Right lobe of liver (tissue), 6 donors: ENCODE results near the gene MBOAT2. TPM values are rescaled to one million over a fixed set of nuclear protein-coding genes. Genes with fewer than 3 reads are reported as not detected.

ENCODE experiments used
- ATAC-seq, 4 donors: fragments of 200-7000 bp; cut with Tn5 transposase; one replicate each; pipeline ENCODE4 v1.9.1; 2020; ENCODE audit warnings: mild to moderate bottlenecking in 4 of 4, moderate library complexity in 4 of 4
- DNase-seq, 3 donors: peaks; one replicate each; pipeline ENCODE4 v3.0.0-alpha.2; 2020
- H3K27ac ChIP-seq, 3 donors: fragments of 200-600 bp; one replicate each; pipeline ENCODE4 v1.8.0; 2022
- H3K27me3 ChIP-seq, 2 donors: fragments of 200-600 bp; one replicate each; pipeline ENCODE4 v1.8.0; 2022
- H3K36me3 ChIP-seq, 4 donors: fragments of 200-600 bp; sonication (generic) in 1 of 4; one replicate each; pipeline versions ENCODE4 v1.5.1 to v1.8.0; 2017 to 2022; ENCODE audit warnings: control low read depth in 1 of 4
- H3K4me1 ChIP-seq, 4 donors: fragments of 200-600 bp; sonication (generic) in 1 of 4; one replicate each; pipeline versions ENCODE4 v1.5.1 to v1.8.0; 2017 to 2022; ENCODE audit warnings: control low read depth in 1 of 4
- H3K4me3 ChIP-seq, 3 donors: fragments of 200-600 bp; one replicate each; pipeline ENCODE4 v1.8.0; 2022
- H3K9me3 ChIP-seq, 4 donors: fragments of 200-600 bp; sonication (generic) in 1 of 4; one replicate each; pipeline versions ENCODE4 v1.5.1 to v1.8.0; 2017 to 2022; ENCODE audit warnings: control low read depth in 1 of 4
- CTCF ChIP-seq, 4 donors: fragments of 200-600 bp in 3 of 4; fragments of 450-650 bp in 1 of 4; IDR thresholded peaks; one replicate each; pipeline versions ENCODE4 v1.5.1 to v1.8.0; 2016 to 2022; ENCODE audit warnings: antibody characterized with exemption in 4 of 4, mild to moderate bottlenecking in 2 of 4
- POLR2A ChIP-seq: fragments of 450-650 bp; IDR thresholded peaks from one replicate; pipeline ENCODE4 v1.6.1; 2017; ENCODE audit warnings: antibody characterized with exemption, mild to moderate bottlenecking
- WGBS: methylation state at CpG from one replicate; pipeline ENCODE4 v1.1.6; 2018; ENCODE audit warnings: low coverage, low lambda C conversion rate; ENCODE audit not compliant: insufficient coverage; ENCODE audit errors: missing lambda C conversion rate; 5-methylcytosine and 5-hydroxymethylcytosine counted together
- intact Hi-C, 2 donors: fragments of 100-400 bp; cut with DNase I; formaldehyde crosslinking; loops; one replicate each; pipeline versions ENCODE4 v1.11.2 to v1.14.1; 2022
- total RNA-seq, 6 experiments: library from RNA; depleted of rRNA in 2 of 6; stranded (reverse); fragments of >200 nt in 2 of 6; fragmentation: NEBNext Ultra II Directional in 3 of 6; extraction: Animal tissue kit (Norgen Biotek cat#: 25700) in 3 of 6; gene quantifications; one replicate each; pipeline versions ENCODE4 v1.1.0 to v1.2.4, GENCODE V29; 2016 to 2023
- donor health status: DM: no; HTN: yes; CAD: no.
- donor health status: DM: no; HTN: no; CAD: no.
- donor health status: DM: no; HTN: no; CAD: no.
- donor health status: DM: no; HTN: yes; CAD: no.
- donor health status: DM: no; HTN: yes; CAD: no.

MBOAT2 gene
- total RNA-seq, 6 experiments from 2014 or later = 0.50 to 1.9 (median 1.5) TPM

GRCh38 chr2:8962890-8963289 lies 40.6 kb downstream of the MBOAT2 start:
- ATAC-seq (no peak), DNase-seq (no peak)
- Histone ChIP-seq H3K36me3 (no peaks in the 10 kb centered on the region), H3K4me1 (no peaks in the 10 kb centered on the region), H3K4me3 (no peak overlapping the region), H3K27me3 (no peaks in the 10 kb centered on the region), H3K27ac (no peak overlapping the region), H3K9me3 (no peaks in the 10 kb centered on the region)
- TF ChIP-seq CTCF (IDR thresholded peaks at IDR 0.05) = no peak
- 47% methylated on average over 6 of the region's 6 CpGs for whole genome bisulfite sequencing
- intact Hi-C loops = no loop called here

- intact Hi-C loops = no loop called here
- H3K27me3 ChIP-seq = no peaks in the 10 kb centered on the region
- no peaks in the 10 kb centered on the region for H3K9me3 ChIP-seq
- 50% methylated on average over 3 of the region's 4 CpGs for WGBS
- ATAC-seq = no peak
- TF ChIP-seq CTCF (IDR thresholded peaks at IDR 0.05) = no peak
- TF ChIP-seq POLR2A = no peak
- H3K4me3 ChIP-seq = no peak overlapping the region
- H3K4me1 ChIP-seq = no peaks in the 10 kb centered on the region
- no peak overlapping the region for H3K27ac ChIP-seq
- H3K36me3 ChIP-seq = no peaks in the 10 kb centered on the region
- no peak for DNase-seq
Measured at GRCh38 chr2:8957628-8958027, 45.9 kb downstream of the MBOAT2 start.

DNA sequence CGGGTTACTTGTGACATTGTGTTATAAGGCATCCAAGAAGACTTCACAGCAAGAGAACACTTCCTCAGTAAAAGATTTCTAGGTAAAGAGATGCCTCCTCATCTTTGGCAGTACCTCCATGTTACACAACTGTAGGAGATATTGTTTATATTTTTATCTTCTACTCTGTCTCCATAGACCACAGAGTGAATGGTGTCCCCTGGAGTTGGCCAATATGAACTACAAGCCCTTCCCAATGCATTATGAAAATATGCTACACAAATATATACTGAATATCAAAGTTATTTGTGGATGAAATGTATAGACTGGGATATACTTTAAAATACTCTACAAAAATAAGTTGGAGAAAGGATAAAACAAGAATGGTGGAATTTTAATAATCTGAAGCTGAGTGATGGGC lies 46.7 kb downstream of the MBOAT2 start:
- Histone ChIP-seq H3K27me3 (no peaks in the 10 kb centered on the region), H3K36me3 (no peaks in the 10 kb centered on the region), H3K27ac (no peak overlapping the region), H3K4me3 (no peak overlapping the region), H3K9me3 (no peaks in the 10 kb centered on the region), H3K4me1 (no peaks in the 10 kb centered on the region)
- ATAC-seq (no peak), DNase-seq (no peak)
- whole genome bisulfite sequencing = 57% methylated on average over 1 of the region's 1 CpG
- TF ChIP-seq CTCF (IDR thresholded peaks at IDR 0.05) (no peak), POLR2A (no peak)
- intact Hi-C loops = no loop called here

GRCh38 chr2:8954990-8955389 lies 48.5 kb downstream of the MBOAT2 start:
- no peaks in the 10 kb centered on the region for H3K4me1 ChIP-seq
- 70% methylated on average over 2 of the region's 3 CpGs for WGBS
- TF ChIP-seq CTCF (IDR thresholded peaks at IDR 0.05) (no peak), POLR2A (no peak)
- intact Hi-C loops = no loop called here
- ATAC-seq (no peak), DNase-seq (no peak)
- no peaks in the 10 kb centered on the region for H3K9me3 ChIP-seq
- no peak overlapping the region for H3K4me3 ChIP-seq
- no peaks in the 10 kb centered on the region for H3K27me3 ChIP-seq
- H3K27ac ChIP-seq = no peak overlapping the region
- no peaks in the 10 kb centered on the region for H3K36me3 ChIP-seq

GRCh38 chr2:8953525-8953924 lies 50.0 kb downstream of the MBOAT2 start:
- intact Hi-C loops = no loop called here
- H3K27me3 ChIP-seq = no peaks in the 10 kb centered on the region
- no peak for TF ChIP-seq POLR2A
- TF ChIP-seq CTCF (IDR thresholded peaks at IDR 0.05) = no peak
- H3K4me1 ChIP-seq = no peaks in the 10 kb centered on the region
- no peak overlapping the region for H3K27ac ChIP-seq
- no peak for DNase-seq
- H3K4me3 ChIP-seq = no peak overlapping the region
- no peaks in the 10 kb centered on the region for H3K36me3 ChIP-seq
- H3K9me3 ChIP-seq = no peaks in the 10 kb centered on the region
- no peak for ATAC-seq
- 38% methylated on average over 1 of the region's 1 CpG for WGBS
